GM18519 (cell line): ENCODE measurements around the gene MTR.

Experiments
- ATAC-seq: cut with Tn5 transposase; IDR thresholded peaks from one replicate; pipeline ENCODE4 v1.9.1; 2021; ENCODE audit warnings: mild to moderate bottlenecking, moderate library complexity; ENCODE audit not compliant: unreplicated experiment, low FRiP score

Gene MTR

DNA sequence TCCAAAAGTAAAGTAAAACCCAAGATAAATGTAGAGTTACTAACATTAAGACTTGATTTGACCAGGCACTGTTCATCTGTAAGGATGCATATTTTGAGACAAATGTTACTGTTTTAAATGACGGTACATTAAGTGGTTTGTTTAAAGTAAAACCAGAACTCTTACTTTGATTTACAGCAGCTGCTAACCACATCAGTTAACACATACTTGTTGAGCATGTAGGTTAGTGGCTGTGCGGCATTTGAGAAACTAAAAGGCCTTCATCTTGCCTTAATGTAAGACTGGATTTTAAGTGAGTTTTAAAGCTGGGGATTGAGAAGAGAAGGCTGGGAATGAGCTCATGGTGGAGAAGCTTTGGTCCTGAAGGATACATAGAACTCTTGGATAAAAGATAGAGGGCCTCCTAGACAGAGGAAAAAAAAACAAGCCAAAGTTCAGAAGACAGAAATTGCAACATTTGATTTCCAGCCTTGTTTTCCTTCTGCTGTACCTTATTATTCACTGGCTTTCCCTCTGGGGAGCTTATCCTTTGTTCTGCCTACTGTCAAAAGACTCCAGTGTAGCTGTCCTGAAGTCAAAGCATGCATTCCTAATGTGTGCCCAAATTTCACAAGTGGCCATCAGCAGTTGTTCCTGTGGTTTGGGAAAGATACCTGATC, 66.6 kb downstream of the MTR start:
- no peak for ATAC-seq

GRCh38 chr1:236862219-236862591, 67.1 kb downstream of the MTR start:
- ATAC-seq = no peak

GRCh38 chr1:236862615-236863211, 67.6 kb downstream of the MTR start:
- no peak for ATAC-seq

GRCh38 chr1:236864211-236864610, 69.1 kb downstream of the MTR start:
- no peak for ATAC-seq

GRCh38 chr1:236864996-236865817, 70.1 kb downstream of the MTR start:
- ATAC-seq = no peak

- ATAC-seq = no peak
These were observed 70.7 kb downstream of the MTR start for GRCh38 chr1:236865818-236866155.

- peak; percentile 90 for ATAC-seq
These were observed 73.8 kb downstream of the MTR start for GRCh38 chr1:236868625-236869467.

DNA sequence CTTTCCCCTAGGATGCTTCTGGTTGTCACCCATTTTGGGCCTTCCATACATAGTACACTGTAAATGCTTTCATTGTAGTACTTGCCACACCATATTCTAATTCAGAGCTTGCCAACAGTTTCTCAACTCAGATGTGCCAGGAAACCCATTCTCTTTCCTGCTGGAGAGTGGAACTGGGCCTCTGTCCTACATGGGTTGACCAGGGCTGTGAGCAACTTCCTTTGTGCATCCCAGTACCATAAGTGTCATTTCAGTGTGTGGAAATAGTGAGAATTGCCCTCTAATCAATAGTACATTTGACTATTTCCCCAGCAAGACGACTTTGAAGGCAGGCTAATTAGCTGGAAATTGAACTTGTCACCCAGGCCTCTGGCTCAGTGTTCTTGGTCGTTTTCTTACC, 74.8 kb downstream of the MTR start:
- no peak for ATAC-seq

DNA sequence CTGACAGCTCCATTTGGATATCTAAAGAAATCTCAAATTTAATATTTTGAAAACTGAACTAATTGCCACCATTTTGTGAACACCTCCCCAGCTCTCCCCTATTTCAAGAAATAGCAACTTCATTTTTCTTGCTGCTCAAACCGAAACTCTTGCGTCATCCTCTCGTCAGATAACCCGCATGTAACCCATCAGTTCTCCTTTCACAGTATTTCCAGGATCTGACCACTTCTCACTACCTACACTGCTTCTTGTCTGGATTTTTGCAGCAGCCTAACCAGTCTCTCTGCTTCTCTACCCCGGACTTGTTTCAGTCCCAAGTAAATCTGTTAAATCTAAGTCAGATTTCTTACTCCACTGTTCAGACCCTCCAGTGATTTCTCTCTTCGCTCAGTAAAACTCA, 75.6 kb downstream of the MTR start:
- ATAC-seq = no peak

- no peak for ATAC-seq
These were observed 77.1 kb downstream of the MTR start for GRCh38 chr1:236872075-236872666.

DNA sequence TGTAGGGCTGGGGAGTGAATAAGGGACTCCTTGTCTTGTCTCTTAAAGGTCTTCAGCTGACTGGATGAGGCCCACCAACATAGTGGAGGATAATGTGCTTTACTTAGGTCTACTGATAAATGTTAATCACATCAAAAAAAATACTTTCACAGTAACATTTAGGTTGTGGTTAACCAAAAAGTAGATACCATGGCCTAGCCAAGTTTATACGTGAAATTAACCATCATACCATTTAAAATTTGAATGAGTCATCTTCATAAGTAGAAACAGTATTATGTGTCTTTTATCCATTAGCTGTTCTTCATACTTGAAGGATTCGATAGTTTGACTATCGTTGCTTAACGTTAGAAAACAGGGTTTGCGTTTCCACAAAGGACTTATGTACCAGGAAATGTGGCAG, 80.9 kb downstream of the MTR start:
- no peak for ATAC-seq

DNA sequence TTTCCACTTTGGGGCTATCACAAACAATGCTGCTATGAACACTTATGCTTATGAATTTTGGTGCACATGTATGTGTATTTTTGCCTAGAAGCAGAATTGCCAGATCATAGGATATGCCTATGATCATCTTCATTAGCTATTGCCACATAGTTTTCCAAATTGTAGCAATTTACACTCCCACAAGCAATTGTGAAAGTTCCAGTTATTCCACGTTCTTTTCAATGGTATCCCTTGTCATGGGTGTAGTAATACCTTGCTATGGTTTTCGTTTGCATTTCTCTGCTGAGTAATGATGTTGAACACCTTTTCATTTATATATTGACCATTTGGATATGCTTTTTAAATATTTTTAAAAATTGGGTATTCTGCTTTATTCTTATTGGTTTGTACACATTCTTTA, 82.6 kb downstream of the MTR start:
- ATAC-seq = no peak

GRCh38 chr1:236880209-236880608, 85.1 kb downstream of the MTR start:
- ATAC-seq = no peak

DNA sequence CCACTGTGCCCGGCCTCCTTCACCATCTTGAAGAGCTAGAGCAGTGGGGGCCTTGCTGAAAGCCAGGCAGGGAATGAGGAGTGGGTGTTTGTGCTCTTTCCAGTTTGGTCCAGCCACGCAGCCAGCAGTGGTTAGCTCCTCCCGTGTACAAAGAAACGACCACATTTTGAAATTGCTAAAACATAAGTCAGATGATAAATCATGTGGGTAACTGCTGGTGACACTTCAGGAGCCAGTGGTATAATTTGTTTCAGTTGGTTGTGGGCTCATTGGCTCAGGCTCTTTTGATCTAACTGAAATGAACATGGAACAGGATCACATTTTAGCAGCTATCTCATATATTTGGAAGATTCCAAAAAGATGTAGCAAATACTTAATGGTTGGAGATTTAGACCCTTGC, 87.6 kb downstream of the MTR start:
- ATAC-seq = no peak

DNA sequence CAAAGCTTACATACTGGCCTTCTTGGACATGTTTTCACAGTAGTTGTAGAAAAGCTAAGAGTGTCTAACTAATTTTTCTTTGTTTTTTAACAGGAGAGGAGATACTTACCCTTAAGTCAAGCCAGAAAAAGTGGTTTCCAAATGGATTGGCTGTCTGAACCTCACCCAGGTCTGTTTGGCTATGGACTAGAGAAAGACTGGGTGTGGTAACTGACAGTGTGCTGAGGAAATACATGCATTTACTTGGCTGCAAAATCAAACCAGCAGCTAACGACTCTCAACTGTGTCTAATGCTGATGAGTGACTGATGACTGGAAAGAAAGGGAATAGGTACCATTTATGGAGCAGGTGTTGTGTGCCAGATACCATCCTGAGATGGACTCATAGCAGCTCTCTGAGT, 91.1 kb downstream of the MTR start:
- ATAC-seq = no peak

DNA sequence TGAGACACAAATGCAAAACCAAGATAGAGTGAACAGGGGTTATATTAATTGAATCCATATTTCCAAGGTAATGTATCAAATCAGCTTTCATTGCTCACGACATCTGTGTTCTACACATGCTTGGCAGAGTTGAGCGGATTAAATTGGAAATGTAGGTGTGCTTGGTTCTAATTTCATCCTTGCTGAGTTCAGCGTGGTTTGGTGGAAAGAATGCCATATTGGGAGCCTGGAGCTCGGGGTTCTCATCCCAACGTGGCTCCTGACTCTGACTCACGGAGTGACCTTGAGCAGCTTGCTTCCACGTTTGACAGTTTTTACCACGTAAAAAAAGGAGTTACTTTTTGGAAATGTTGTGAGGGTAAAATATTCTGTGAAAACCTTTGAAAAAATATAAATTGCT, 92.0 kb downstream of the MTR start:
- no peak for ATAC-seq

DNA sequence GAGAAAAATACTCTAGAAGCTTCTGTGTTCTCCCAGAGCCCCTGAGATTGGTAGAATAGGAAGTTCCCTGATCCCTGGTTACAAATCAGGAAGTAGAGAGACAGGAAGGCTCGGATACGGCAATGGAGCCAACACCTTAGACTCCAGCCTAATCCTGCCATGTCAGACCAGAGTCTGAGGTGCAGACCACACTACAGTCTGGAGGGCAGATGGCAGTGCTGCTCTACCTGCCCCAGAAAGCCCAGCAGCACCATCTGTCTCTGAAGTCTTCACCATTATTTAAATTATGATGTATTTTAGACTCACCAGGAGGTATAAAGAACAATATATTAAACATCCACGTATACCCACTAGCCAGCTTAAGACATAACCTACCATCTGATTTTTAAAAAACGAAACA, 93.0 kb downstream of the MTR start:
- ATAC-seq = no peak

DNA sequence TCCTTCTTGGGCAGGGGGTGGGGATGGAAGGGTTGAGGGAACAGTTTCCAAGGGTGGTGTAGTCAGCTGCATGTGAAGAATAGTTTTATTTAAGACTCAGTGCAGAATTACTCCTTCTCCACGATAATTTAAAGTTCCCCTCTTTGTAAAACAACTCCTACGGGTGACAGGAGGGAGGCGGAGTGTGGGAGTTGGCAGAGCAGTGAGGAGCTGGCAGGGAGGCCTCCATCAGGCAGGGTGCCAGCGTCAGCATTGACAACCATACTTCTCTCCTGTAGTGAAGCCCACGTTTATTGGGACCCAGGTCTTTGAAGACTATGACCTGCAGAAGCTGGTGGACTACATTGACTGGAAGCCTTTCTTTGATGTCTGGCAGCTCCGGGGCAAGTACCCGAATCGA, 93.8 kb downstream of the MTR start:
- ATAC-seq = no peak

DNA sequence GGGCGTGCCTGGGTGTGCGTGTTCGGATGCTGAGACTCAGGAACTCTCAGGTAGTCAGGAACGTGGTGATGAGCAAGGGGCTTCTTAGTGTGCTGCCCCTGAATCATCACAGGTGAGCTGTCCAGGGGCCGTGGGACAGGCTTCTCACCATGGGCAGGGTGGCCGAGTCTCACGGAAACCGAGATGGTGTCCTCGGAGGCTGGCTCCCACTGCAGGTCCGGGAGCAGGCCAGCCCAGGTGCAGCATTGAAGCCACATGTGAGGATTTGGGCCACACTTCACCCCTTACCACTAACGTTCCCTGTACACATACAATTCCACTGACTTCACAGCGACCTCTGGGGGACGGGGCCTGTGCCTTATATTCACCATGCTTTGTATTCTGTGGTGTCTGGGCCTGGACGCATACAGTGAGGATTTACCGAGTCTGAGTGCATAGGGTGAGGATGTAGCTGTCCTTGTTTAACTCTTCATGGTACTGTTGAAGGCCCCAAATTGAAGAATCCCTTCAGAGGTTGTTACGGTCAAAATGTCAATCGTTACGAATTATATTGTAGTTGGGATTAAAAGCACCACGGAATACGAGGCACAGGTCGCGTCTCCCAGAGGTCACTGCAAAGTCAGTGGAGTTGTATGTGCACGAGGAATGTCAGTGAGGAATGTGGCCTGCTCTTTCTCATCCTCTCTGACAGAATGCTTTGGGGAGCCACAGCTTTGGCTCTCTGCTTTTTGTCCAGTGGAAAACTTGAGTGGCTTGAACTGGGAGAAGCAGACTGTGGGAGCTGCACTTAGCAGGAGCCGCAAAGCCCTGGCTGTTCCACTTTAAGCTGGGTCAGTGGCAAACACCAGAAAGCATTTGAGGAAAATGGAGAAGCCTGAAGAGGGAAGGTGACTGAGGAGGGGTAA, 95.3 kb downstream of the MTR start:
- ATAC-seq = no peak
